Measurements from ENCODE around the gene FAM50B. TPM values are rescaled to one million over a fixed set of nuclear protein-coding genes. Genes with fewer than 3 reads are reported as not detected.

FAM50B gene
- total RNA-seq, 4 donors from 2014 or later = 8.5 to 15.7 (median 11.6) TPM

- H3K36me3 ChIP-seq = no peaks in the 10 kb centered on the region
These were observed 45.3 kb upstream of the FAM50B start for GRCh38 chr6:3803627-3804468.

GRCh38 chr6:3804964-3805363 is 44.2 kb upstream of the FAM50B start:
- WGBS = 95% methylated on average over 2 of the region's 2 CpGs

More at GRCh38 chr6:3803627-3804468, 45.3 kb upstream of the FAM50B start:
- DNase-seq (ENCODE audit: low spot score in 2 of 2) = peak in 1 of 2 donors; percentile 74
- Histone ChIP-seq H3K4me1 (peaks cover 18% of the 10 kb centered on the region), H3K4me3 (no peak overlapping the region), H3K27ac (peak overlapping the region; percentile 82), H3K27me3 (no peaks in the 10 kb centered on the region), H3K9me3 (no peaks in the 10 kb centered on the region)
- no peak for TF ChIP-seq CTCF (IDR thresholded peaks at IDR 0.05)
- TF ChIP-seq POLR2AphosphoS5 (IDR thresholded peaks at IDR 0.05) = peak in 2 of 3 donors; percentile 37 to 50
- no peak for TF ChIP-seq POLR2A (IDR thresholded peaks at IDR 0.05)
- peak; percentile 66 for TF ChIP-seq EP300 (IDR thresholded peaks at IDR 0.05)
- 21% methylated on average over 12 of the region's 12 CpGs for WGBS

GRCh38 chr6:3805448-3806123 is 43.6 kb upstream of the FAM50B start:
- 86% methylated on average over 8 of the region's 8 CpGs for WGBS
- no peak overlapping the region for H3K27ac ChIP-seq

More at GRCh38 chr6:3804964-3805363, 44.2 kb upstream of the FAM50B start:
- Histone ChIP-seq H3K36me3 (no peaks in the 10 kb centered on the region), H3K9me3 (no peaks in the 10 kb centered on the region), H3K4me3 (no peak overlapping the region), H3K4me1 (peaks cover 17% of the 10 kb centered on the region), H3K27ac (no peak overlapping the region), H3K27me3 (no peaks in the 10 kb centered on the region)
- DNase-seq (ENCODE audit: low spot score in 2 of 2) = no peak
- TF ChIP-seq EP300 (IDR thresholded peaks at IDR 0.05) (no peak), POLR2AphosphoS5 (IDR thresholded peaks at IDR 0.05) (no peak), POLR2A (IDR thresholded peaks at IDR 0.05) (no peak), CTCF (IDR thresholded peaks at IDR 0.05) (no peak)

GRCh38 chr6:3806169-3806922 is 42.8 kb upstream of the FAM50B start:
- Histone ChIP-seq H3K9me3 (no peaks in the 10 kb centered on the region), H3K36me3 (no peaks in the 10 kb centered on the region), H3K4me3 (no peak overlapping the region), H3K27me3 (no peaks in the 10 kb centered on the region), H3K4me1 (peaks cover 17% of the 10 kb centered on the region), H3K27ac (no peak overlapping the region)
- TF ChIP-seq POLR2AphosphoS5 (IDR thresholded peaks at IDR 0.05) (no peak), POLR2A (IDR thresholded peaks at IDR 0.05) (no peak), CTCF (IDR thresholded peaks at IDR 0.05) (no peak), EP300 (IDR thresholded peaks at IDR 0.05) (no peak)
- 89% methylated on average over 9 of the region's 15 CpGs for WGBS
- DNase-seq (ENCODE audit: low spot score in 2 of 2) = no peak

More at GRCh38 chr6:3805448-3806123, 43.6 kb upstream of the FAM50B start:
- Histone ChIP-seq H3K36me3 (no peaks in the 10 kb centered on the region), H3K9me3 (no peaks in the 10 kb centered on the region), H3K27me3 (no peaks in the 10 kb centered on the region), H3K4me3 (no peak overlapping the region), H3K4me1 (peaks cover 17% of the 10 kb centered on the region)
- DNase-seq (ENCODE audit: low spot score in 2 of 2) = no peak
- TF ChIP-seq POLR2AphosphoS5 (IDR thresholded peaks at IDR 0.05) (no peak), EP300 (IDR thresholded peaks at IDR 0.05) (no peak), CTCF (IDR thresholded peaks at IDR 0.05) (no peak), POLR2A (IDR thresholded peaks at IDR 0.05) (no peak)
